H1 (cell line): ENCODE data around the gene LMX1B. TPM values are rescaled to one million over a fixed set of nuclear protein-coding genes. Genes with fewer than 3 reads are reported as not detected.

Experiments used
- CTCF ChIA-PET: fragments of 300-600 bp; sonication (Branson Sonifier 250); formaldehyde crosslinking; loops from one replicate; lab custom pipeline; 2021; ENCODE audit not compliant: partially characterized antibody; lab: Charles Lee
- POLR2A ChIA-PET: fragments of 300-600 bp; sonication (Branson Sonifier 250); formaldehyde crosslinking; loops from one replicate; lab custom pipeline; 2021; ENCODE audit warnings: inconsistent platforms; ENCODE audit not compliant: partially characterized antibody; lab: Charles Lee
- DNase-seq, 2 experiments: peaks; one replicate each; pipeline versions ENCODE4 v3.0.0 to v3.0.0-alpha.2; 2010 to 2022; ENCODE audit warnings: low spot score in 2 of 2, low read depth in 1 of 2, mixed read lengths in 1 of 2
- FAIRE-seq: peaks from 2 replicates; lab custom pipeline; 2011; peaks lifted over from hg19 to GRCh38; lab: Jason Lieb, UNC
- H2AFZ ChIP-seq: 2 replicates; pipeline ENCODE4 v1.8.1; 2012; ENCODE audit warnings: low read length, inconsistent platforms
- H2AK5ac ChIP-seq: 2 replicates; pipeline ENCODE4 v1.6.1; 2013; ENCODE audit warnings: low read depth, low read length
- H2BK120ac ChIP-seq: replicated peaks from 2 replicates; pipeline ENCODE3; 2013; ENCODE audit warnings: low read depth, low read length, inconsistent platforms
- H2BK12ac ChIP-seq: 2 replicates; pipeline ENCODE4 v1.6.1; 2013; ENCODE audit warnings: low read depth, low read length
- H2BK15ac ChIP-seq: 2 replicates; pipeline ENCODE4 v1.6.1; 2013; ENCODE audit warnings: low read length
- H2BK20ac ChIP-seq: 2 replicates; pipeline ENCODE4 v1.6.1; 2013; ENCODE audit warnings: low read length
- H2BK5ac ChIP-seq: 2 replicates; pipeline ENCODE4 v1.6.1; 2013; ENCODE audit warnings: low read depth, low read length
- H3K14ac ChIP-seq: 2 replicates; pipeline ENCODE4 v1.6.1; 2013; ENCODE audit warnings: inconsistent platforms; ENCODE audit not compliant: insufficient read length
- H3K18ac ChIP-seq: 2 replicates; pipeline ENCODE4 v1.6.1; 2013; ENCODE audit warnings: low read length; ENCODE audit errors: extremely low read depth
- H3K23ac ChIP-seq: 2 replicates; pipeline ENCODE4 v1.6.1; 2013; ENCODE audit warnings: inconsistent platforms; ENCODE audit not compliant: insufficient read length
- H3K23me2 ChIP-seq: 2 replicates; pipeline ENCODE4 v1.6.1; 2013; ENCODE audit warnings: low read depth, low read length
- H3K27ac ChIP-seq: 2 replicates; pipeline ENCODE4 v1.6.1; 2011; ENCODE audit warnings: low read depth, low read length, inconsistent platforms
- H3K27me3 ChIP-seq, 4 experiments: replicated peaks in 1 of 4; 1 replicate in 1 of 4; 2 replicates in 3 of 4; pipeline versions ENCODE4 v1.6.1 to v1.8.1; 2011 to 2013; ENCODE audit warnings: low read length in 3 of 4, mild to moderate bottlenecking in 3 of 4, inconsistent platforms in 2 of 4, mixed read lengths in 2 of 4, moderate library complexity in 1 of 4; ENCODE audit not compliant: control insufficient read depth in 3 of 4, insufficient read depth in 3 of 4; ENCODE audit errors: extremely low read depth in 1 of 4
- H3K36me3 ChIP-seq, 4 experiments: 2 replicates each; pipeline versions ENCODE4 v1.6.1 to v1.8.1; 2011 to 2013; ENCODE audit warnings: mild to moderate bottlenecking in 4 of 4, low read length in 3 of 4, moderate library complexity in 2 of 4, control low read depth in 1 of 4, inconsistent platforms in 1 of 4; ENCODE audit not compliant: insufficient read depth in 4 of 4, control insufficient read depth in 2 of 4
- H3K4ac ChIP-seq: replicated peaks from 2 replicates; pipeline ENCODE3; 2013; ENCODE audit warnings: low read length, low read depth, mixed read lengths, inconsistent platforms; ENCODE audit not compliant: insufficient read length
- H3K4me1 ChIP-seq, 4 experiments: replicated peaks in 1 of 4; 1 replicate in 1 of 4; 2 replicates in 3 of 4; pipeline versions ENCODE4 v1.6.1 to v1.8.1; 2011 to 2013; ENCODE audit warnings: low read length in 3 of 4, inconsistent platforms in 2 of 4, mixed read lengths in 1 of 4; ENCODE audit not compliant: insufficient read depth in 4 of 4, control insufficient read depth in 3 of 4
- H3K4me2 ChIP-seq, 2 experiments: 2 replicates each; pipeline versions ENCODE4 v1.6.1 to v1.8.1; 2011 to 2013; ENCODE audit warnings: low read depth in 2 of 2, low read length in 2 of 2, control low read depth in 1 of 2, inconsistent platforms in 1 of 2, mild to moderate bottlenecking in 1 of 2; ENCODE audit not compliant: insufficient read depth in 1 of 2
- H3K4me3 ChIP-seq, 4 experiments: fragments of 200-600, 300-600 bp in 1 of 4; sonication (generic), shearing (Covaris generic), sonication (Bioruptor Twin) in 1 of 4; 2 replicates each; pipeline versions ENCODE4 v1.5.1 to v1.8.1; 2011 to 2016; ENCODE audit warnings: low read length in 4 of 4, low read depth in 3 of 4, control low read depth in 2 of 4, inconsistent platforms in 2 of 4, mild to moderate bottlenecking in 2 of 4, mixed read lengths in 1 of 4, moderate library complexity in 1 of 4; ENCODE audit not compliant: insufficient read depth in 2 of 4; ENCODE audit errors: extremely low read depth in 1 of 4
- H3K56ac ChIP-seq: replicated peaks from 2 replicates; pipeline ENCODE3; 2013; ENCODE audit warnings: low read depth, mild to moderate bottlenecking, mixed read lengths, low read length, inconsistent platforms; ENCODE audit not compliant: insufficient read length
- H3K79me1 ChIP-seq: 2 replicates; pipeline ENCODE4 v1.6.1; 2013; ENCODE audit warnings: low read depth, low read length, control low read depth
- H3K79me2 ChIP-seq, 2 experiments: 2 replicates each; pipeline versions ENCODE4 v1.6.1 to v1.8.1; 2012 to 2013; ENCODE audit warnings: low read length in 2 of 2, mild to moderate bottlenecking in 2 of 2, inconsistent platforms in 1 of 2; ENCODE audit not compliant: insufficient read depth in 2 of 2, control insufficient read depth in 1 of 2
- H3K9ac ChIP-seq, 4 experiments: replicated peaks in 1 of 4; 1 replicate in 1 of 4; 2 replicates in 3 of 4; pipeline versions ENCODE4 v1.6.1 to v1.8.1; 2011 to 2013; ENCODE audit warnings: low read depth in 3 of 4, low read length in 3 of 4, control low read depth in 2 of 4, mild to moderate bottlenecking in 2 of 4, moderate library complexity in 2 of 4, inconsistent platforms in 1 of 4; ENCODE audit errors: extremely low read depth in 1 of 4
- H3K9me3 ChIP-seq, 2 experiments: 2 replicates each; pipeline versions ENCODE4 v1.6.1 to v1.8.1; 2012 to 2013; ENCODE audit warnings: mild to moderate bottlenecking in 2 of 2, moderate library complexity in 2 of 2, control low read depth in 1 of 2, inconsistent platforms in 1 of 2, low read depth in 1 of 2, low read length in 1 of 2, mixed read lengths in 1 of 2; ENCODE audit not compliant: insufficient read depth in 2 of 2
- H4K20me1 ChIP-seq, 2 experiments: replicated peaks in 1 of 2; 2 replicates each; pipeline versions ENCODE3 to v1.8.1; 2011 to 2013; ENCODE audit warnings: inconsistent platforms in 2 of 2, low read length in 2 of 2, mild to moderate bottlenecking in 1 of 2; ENCODE audit not compliant: insufficient read depth in 2 of 2, control insufficient read depth in 1 of 2
- H4K5ac ChIP-seq: 2 replicates; pipeline ENCODE4 v1.6.1; 2013; ENCODE audit warnings: low read length, low read depth, mixed read lengths, inconsistent platforms; ENCODE audit not compliant: insufficient read length
- H4K8ac ChIP-seq: 2 replicates; pipeline ENCODE4 v1.8.0; 2013; ENCODE audit warnings: mild to moderate bottlenecking, moderate library complexity, low read length, inconsistent platforms; ENCODE audit not compliant: insufficient read depth; ENCODE audit errors: extremely low read depth
- H4K91ac ChIP-seq: replicated peaks from 2 replicates; pipeline ENCODE3; 2013; ENCODE audit warnings: low read length, mixed read lengths, inconsistent platforms; ENCODE audit not compliant: insufficient read length
- CHD2 ChIP-seq: IDR thresholded peaks from 2 replicates; pipeline ENCODE4 v1.6.1; 2012; ENCODE audit warnings: low read length, improper control_type of control experiment
- HDAC6 ChIP-seq: IDR thresholded peaks from one replicate; pipeline ENCODE4 v1.7.1; 2012; ENCODE audit warnings: low read depth, mild to moderate bottlenecking, inconsistent platforms, low read length, moderate library complexity
- KDM1A ChIP-seq: fragments of 200-600, 300-600 bp; sonication (generic); IDR thresholded peaks from 2 replicates; pipeline ENCODE4 v1.7.1; 2016; ENCODE audit warnings: mild to moderate bottlenecking, low read length, borderline replicate concordance
- SIRT6 ChIP-seq: IDR thresholded peaks from one replicate; pipeline ENCODE4 v1.7.1; 2012; ENCODE audit warnings: low read length, inconsistent platforms
- SP4 ChIP-seq: IDR thresholded peaks from 2 replicates; pipeline ENCODE4 v1.6.1; 2012; ENCODE audit warnings: low read length, inconsistent platforms
- TBP ChIP-seq: IDR thresholded peaks from 2 replicates; pipeline ENCODE4 v1.6.1; 2011; ENCODE audit warnings: low read depth, low read length, improper control_type of control experiment
- YY1 ChIP-seq: IDR thresholded peaks from 2 replicates; pipeline ENCODE4 v1.6.1; 2011; ENCODE audit warnings: low read depth, mild to moderate bottlenecking, low read length
- WGBS, 2 experiments: shearing (Covaris generic) in 1 of 2; methylation state at CpG; one replicate each; pipeline versions ENCODE4 v1.1.6 to v1.1.7; 2013 to 2015; ENCODE audit warnings: low lambda C conversion rate in 2 of 2, mixed read lengths in 2 of 2, inconsistent platforms in 1 of 2, low coverage in 1 of 2, missing lambda C conversion rate in 1 of 2; ENCODE audit not compliant: insufficient replicate concordance in 2 of 2, insufficient coverage in 1 of 2, insufficient read length in 1 of 2; ENCODE audit errors: extremely low coverage in 1 of 2, missing lambda C conversion rate in 1 of 2; 5-methylcytosine and 5-hydroxymethylcytosine counted together
- polyA plus RNA-seq, 7 experiments: library from polyadenylated mRNA; depleted of rRNA in 3 of 7; stranded (reverse) in 5 of 7; unstranded in 2 of 7; fragments of >200 nt in 5 of 7; fragments of 200-250 nt in 2 of 7; gene quantifications; 1 replicate in 5 of 7; 2 replicates in 1 of 7; 4 replicates in 1 of 7; pipeline versions ENCODE4 v1.2.1 to v1.2.3, GENCODE V29; 2011 to 2013; ENCODE audit warnings: missing spikeins in 2 of 7, mixed read lengths in 2 of 7
- total RNA-seq: library from RNA; stranded (reverse); fragmentation: NEBNext Ultra II Directional; extraction: Animal tissue kit (Norgen Biotek cat#: 25700); gene quantifications from 2 replicates; pipeline ENCODE4 v1.2.1, GENCODE V29; 2021
- TF ChIP-seq, protein P1 (sequence below): IDR thresholded peaks from 2 replicates; pipeline ENCODE4 v1.6.1; 2012; ENCODE audit warnings: inconsistent platforms
- TF ChIP-seq, protein P2 (sequence below): IDR thresholded peaks from 2 replicates; pipeline ENCODE4 v1.6.1; 2012; ENCODE audit warnings: inconsistent platforms

Gene LMX1B
- total and polyA plus RNA-seq, 2 of the 8 experiments (the other 6 are each of a cell fraction or from before 2014, with no cell fraction given) = 0.09 to 0.37 TPM

DNA sequence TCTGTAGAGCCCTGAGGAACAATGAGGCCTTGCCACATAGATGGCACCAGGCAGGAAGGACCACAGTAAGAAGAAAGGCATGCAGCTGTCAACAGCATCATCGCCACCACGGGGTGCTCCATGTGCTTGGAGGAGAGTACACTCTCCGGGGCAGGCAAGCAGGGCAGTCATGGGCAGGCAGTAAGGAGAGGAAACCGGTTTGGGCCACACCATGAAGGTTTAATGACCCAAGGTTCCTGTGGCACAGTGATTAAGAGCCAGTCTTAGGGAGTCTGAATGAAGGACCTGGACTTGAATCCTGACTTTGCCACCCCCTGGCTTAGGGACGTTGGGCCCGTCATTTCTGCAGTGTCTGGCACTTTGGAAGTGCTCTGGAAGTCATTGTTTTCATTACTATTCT, 110.5 kb downstream of the LMX1B start:
- H3K27me3 ChIP-seq = peaks cover 3 to 26% (median 20%) of the 10 kb centered on the region in 4 experiments
- no peaks in the 10 kb centered on the region for H3K9me3 ChIP-seq
- no peak overlapping the region for H2AFZ ChIP-seq
- H2AK5ac ChIP-seq = no peak overlapping the region
- ChIA-PET POLR2A (no interaction called here), CTCF (interaction anchor here (1.0 to 2.6 kb wide), 8 partner anchors 9 to 58 kb away, joined by 3 to 18 read pairs (median 4); no protein-coding TSS in a partner anchor)
- no peak overlapping the region for H4K8ac ChIP-seq
- peaks cover 7 to 15% (median 11%) of the 10 kb centered on the region in 4 experiments for H3K4me1 ChIP-seq
- no peak for FAIRE-seq
- peaks cover 13% of the 10 kb centered on the region; the same call in 1 of the 2 replicates for H3K23me2 ChIP-seq
- TF ChIP-seq, protein P1, sequence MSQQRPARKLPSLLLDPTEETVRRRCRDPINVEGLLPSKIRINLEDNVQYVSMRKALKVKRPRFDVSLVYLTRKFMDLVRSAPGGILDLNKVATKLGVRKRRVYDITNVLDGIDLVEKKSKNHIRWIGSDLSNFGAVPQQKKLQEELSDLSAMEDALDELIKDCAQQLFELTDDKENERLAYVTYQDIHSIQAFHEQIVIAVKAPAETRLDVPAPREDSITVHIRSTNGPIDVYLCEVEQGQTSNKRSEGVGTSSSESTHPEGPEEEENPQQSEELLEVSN = no peak
- TF ChIP-seq KDM1A (no peak), CHD2 (no peak), TBP (no peak), YY1 (no peak), HDAC6 (no peak), SIRT6 (no peak), SP4 (no peak)
- TF ChIP-seq, protein P2, sequence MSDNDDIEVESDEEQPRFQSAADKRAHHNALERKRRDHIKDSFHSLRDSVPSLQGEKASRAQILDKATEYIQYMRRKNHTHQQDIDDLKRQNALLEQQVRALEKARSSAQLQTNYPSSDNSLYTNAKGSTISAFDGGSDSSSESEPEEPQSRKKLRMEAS = 0 out of 2 replicates have a peak, but pooled peaks have one; percentile 38
- H2BK12ac ChIP-seq = no peak overlapping the region
- H2BK20ac ChIP-seq = no peak overlapping the region
- no peaks in the 10 kb centered on the region for H3K79me2 ChIP-seq
- H3K79me1 ChIP-seq = no peaks in the 10 kb centered on the region
- H3K36me3 ChIP-seq = no peaks in the 10 kb centered on the region
- 74% methylated on average over 6 of the region's 6 CpGs; no CpG with 5 or more reads in 1 of the 2 experiments for WGBS, 2 experiments
- no peak overlapping the region for H2BK120ac ChIP-seq
- H3K4ac ChIP-seq = no peak overlapping the region
- no peak overlapping the region for H3K4me3 ChIP-seq
- no peak overlapping the region for H3K27ac ChIP-seq
- H2BK5ac ChIP-seq = no peak overlapping the region
- no peak overlapping the region for H3K18ac ChIP-seq
- H4K20me1 ChIP-seq = peaks cover 0 to 2% of the 10 kb centered on the region in 2 experiments
- H3K14ac ChIP-seq = no peak overlapping the region
- no peak overlapping the region for H3K56ac ChIP-seq
- DNase-seq = no peak
- H2BK15ac ChIP-seq = no peak overlapping the region
- H4K91ac ChIP-seq = no peak overlapping the region
- H3K9ac ChIP-seq = no peak overlapping the region
- no peak overlapping the region for H4K5ac ChIP-seq
- H3K4me2 ChIP-seq = peak overlapping the region in 1 of 2 experiments; percentile 50; a peak in 1 of 4 replicates
- H3K23ac ChIP-seq = no peak overlapping the region
